ENCODE data around the gene ACKR4.

Gene ACKR4

GRCh38 chr3:132642539-132642847, 45.4 kb downstream of the ACKR4 start:
- DNase-seq: no peak

DNA sequence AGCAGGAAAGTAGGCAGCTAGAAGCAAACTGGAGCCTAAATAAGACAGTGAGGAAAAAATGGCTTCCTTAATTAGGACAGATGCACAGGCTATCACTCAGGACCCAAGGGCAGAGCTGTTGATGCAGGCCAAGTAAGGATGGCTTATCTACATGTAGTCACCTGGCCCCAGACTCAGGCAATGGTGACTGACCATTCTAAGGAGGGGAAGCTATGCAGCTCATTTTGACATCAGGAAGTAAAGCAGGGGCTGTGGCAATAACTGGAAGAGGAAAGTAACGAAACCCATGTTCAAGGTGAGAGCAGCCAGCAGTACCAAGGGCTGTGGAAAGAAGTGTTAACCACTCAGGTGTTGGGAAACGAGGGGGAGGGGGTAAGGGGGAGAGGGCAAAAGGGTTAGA, 46.3 kb downstream of the ACKR4 start:
- no peak for DNase-seq

DNA sequence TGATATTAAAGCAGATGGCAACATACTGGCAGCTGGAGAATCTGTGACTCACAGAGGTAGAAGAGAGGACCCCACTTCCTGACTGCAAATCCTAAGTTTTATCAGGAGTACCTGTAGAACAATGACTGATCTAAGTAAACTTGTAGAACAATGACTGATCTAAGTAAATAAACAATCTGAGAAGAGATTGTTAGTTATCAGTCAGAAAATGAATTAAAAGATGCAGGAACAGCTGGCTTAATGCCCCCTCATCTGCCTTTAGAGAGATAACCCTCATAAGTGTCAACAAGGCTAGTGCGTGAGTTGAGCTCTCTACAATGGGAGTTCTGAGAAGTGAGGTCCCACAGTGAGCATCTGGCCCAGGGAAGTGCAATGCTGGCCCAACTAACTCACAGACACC, 48.0 kb downstream of the ACKR4 start:
- no peak for DNase-seq

GRCh38 chr3:132650153-132650552, 53.1 kb downstream of the ACKR4 start:
- DNase-seq: no peak
